Endothelial cell of umbilical vein (primary cell): ENCODE measurements around the gene SLC27A2. TPM values are rescaled to one million over a fixed set of nuclear protein-coding genes. Genes with fewer than 3 reads are reported as not detected.

Experiments
- BruUV-seq: library from RNA; stranded (reverse); fragments of 400-500 nt; replicated peaks from 2 replicates; lab custom pipeline; 2021; lab: Mats Ljungman, UMichigan
- CTCF ChIA-PET: fragments of 300-600, 350-600 bp; sonication (Branson Sonifier 250); formaldehyde crosslinking; loops from one replicate; lab custom pipeline; 2021; ENCODE audit warnings: antibody characterized with exemption, inconsistent platforms; lab: Charles Lee
- POLR2A ChIA-PET: fragments of 300-600, 350-600 bp; sonication (Branson Sonifier 250); formaldehyde crosslinking; loops from one replicate; lab custom pipeline; 2021; ENCODE audit warnings: antibody characterized with exemption, inconsistent platforms; lab: Charles Lee
- DNase-seq: peaks from one replicate; pipeline ENCODE4 v3.0.0-alpha.2; 2011; ENCODE audit warnings: low read depth, low spot score
- FAIRE-seq: peaks from 2 replicates; lab custom pipeline; 2011; peaks lifted over from hg19 to GRCh38; lab: Jason Lieb, UNC
- H2AFZ ChIP-seq: 2 replicates; pipeline ENCODE4 v1.6.0; 2012; ENCODE audit warnings: low read depth, low read length, control low read depth, inconsistent platforms
- H3K27ac ChIP-seq: 2 replicates; pipeline ENCODE4 v1.5.1; 2011; ENCODE audit warnings: low read depth, mild to moderate bottlenecking, control low read depth, low read length, moderate library complexity; ENCODE audit not compliant: insufficient read depth
- H3K27me3 ChIP-seq, 2 experiments: 2 replicates each; pipeline versions ENCODE4 v1.6.0 to v1.6.1; 2011; ENCODE audit warnings: low read length in 2 of 2, mixed read lengths in 1 of 2; ENCODE audit not compliant: control insufficient read depth in 2 of 2, insufficient read depth in 2 of 2
- H3K36me3 ChIP-seq, 2 experiments: 2 replicates in 1 of 2; 3 replicates in 1 of 2; pipeline ENCODE4 v1.5.1; 2011; ENCODE audit warnings: low read length in 2 of 2, mild to moderate bottlenecking in 1 of 2, moderate library complexity in 1 of 2; ENCODE audit not compliant: control insufficient read depth in 2 of 2, insufficient read depth in 2 of 2; ENCODE audit errors: extremely low read depth in 1 of 2
- H3K4me1 ChIP-seq: 3 replicates; pipeline ENCODE4 v1.5.1; 2011; ENCODE audit warnings: mild to moderate bottlenecking, low read length; ENCODE audit not compliant: control insufficient read depth, insufficient read depth; ENCODE audit errors: extremely low read depth
- H3K4me2 ChIP-seq: 2 replicates; pipeline ENCODE4 v1.6.1; 2011; ENCODE audit warnings: low read length, control low read depth, mixed read lengths; ENCODE audit not compliant: insufficient read depth
- H3K4me3 ChIP-seq, 3 experiments: fragments of 200-600 bp in 1 of 3; sonication (generic), shearing (Covaris generic) in 1 of 3; replicated peaks in 1 of 3; 2 replicates each; pipeline ENCODE4 v1.5.1; 2011 to 2016; ENCODE audit warnings: control low read depth in 3 of 3, low read length in 3 of 3, mild to moderate bottlenecking in 2 of 3, inconsistent platforms in 1 of 3, low read depth in 1 of 3, moderate library complexity in 1 of 3; ENCODE audit not compliant: insufficient read depth in 1 of 3
- H3K79me2 ChIP-seq: 2 replicates; pipeline ENCODE4 v1.6.0; 2012; ENCODE audit warnings: low read length, inconsistent platforms; ENCODE audit not compliant: control insufficient read depth, insufficient read depth
- H3K9ac ChIP-seq: replicated peaks from 2 replicates; pipeline ENCODE3; 2011; ENCODE audit warnings: low read length, control low read depth; ENCODE audit not compliant: insufficient read depth; ENCODE audit errors: extremely low read depth
- H3K9me1 ChIP-seq: replicated peaks from 3 replicates; pipeline ENCODE4 v1.6.0; 2011; ENCODE audit warnings: mild to moderate bottlenecking, low read length; ENCODE audit not compliant: control insufficient read depth, insufficient read depth; ENCODE audit errors: extremely low read depth
- H3K9me3 ChIP-seq: replicated peaks from 2 replicates; pipeline ENCODE4 v1.5.1; 2012; ENCODE audit warnings: low read length, inconsistent platforms; ENCODE audit not compliant: control insufficient read depth, insufficient read depth
- H4K20me1 ChIP-seq: replicated peaks from 2 replicates; pipeline ENCODE3; 2011; ENCODE audit warnings: mild to moderate bottlenecking, low read length; ENCODE audit not compliant: control insufficient read depth, insufficient read depth; ENCODE audit errors: extremely low read depth
- EZH2 ChIP-seq: IDR thresholded peaks from 2 replicates; pipeline ENCODE4 v1.6.1; 2012; ENCODE audit warnings: borderline replicate concordance, low read depth, mild to moderate bottlenecking, moderate library complexity, low read length, inconsistent platforms; ENCODE audit not compliant: severe bottlenecking
- FOS ChIP-seq: IDR thresholded peaks from 2 replicates; pipeline ENCODE4 v1.6.1; 2011; ENCODE audit warnings: mild to moderate bottlenecking, low read length, moderate library complexity, borderline replicate concordance; ENCODE audit not compliant: insufficient read depth
- GATA2 ChIP-seq: IDR thresholded peaks from 2 replicates; pipeline ENCODE4 v1.7.0; 2011; ENCODE audit warnings: low read depth, mild to moderate bottlenecking, moderate library complexity, mixed read lengths, low read length; ENCODE audit not compliant: insufficient read length, insufficient read depth
- JUN ChIP-seq: IDR thresholded peaks from 2 replicates; pipeline ENCODE4 v1.6.1; 2011; ENCODE audit warnings: borderline replicate concordance, low read depth; ENCODE audit not compliant: insufficient read length, insufficient read depth
- MYC ChIP-seq: IDR thresholded peaks from one replicate; pipeline ENCODE4 v1.6.1; 2011; ENCODE audit warnings: mild to moderate bottlenecking, low read depth, low read length
- POLR2A ChIP-seq: IDR thresholded peaks from 2 replicates; pipeline ENCODE4 v1.6.1; 2012; ENCODE audit warnings: low read depth, mild to moderate bottlenecking, control low read depth, low read length
- POLR2AphosphoS5 ChIP-seq: IDR thresholded peaks from 2 replicates; pipeline ENCODE4 v1.6.1; 2012; ENCODE audit warnings: low read depth, mild to moderate bottlenecking, control low read depth, low read length, moderate library complexity; ENCODE audit not compliant: insufficient read depth
- dilution Hi-C: fragments of 300-500 bp; cut with MboI; formaldehyde crosslinking; loops from one replicate; pipeline ENCODE4 v1.15.0; 2019; ENCODE audit warnings: low sequenced_read_pairs; ENCODE audit not compliant: extremely low pct_ligation_motif_present
- intact Hi-C: fragments of 100-400 bp; cut with micrococcal nuclease; formaldehyde crosslinking; loops from one replicate; pipeline ENCODE4 v1.10.0; 2022
- polyA plus RNA-seq, 4 experiments: library from polyadenylated mRNA; depleted of rRNA in 3 of 4; stranded (reverse) in 3 of 4; unstranded in 1 of 4; fragments of >200 nt; gene quantifications; 2 replicates each; pipeline versions ENCODE4 v1.2.1 to v1.2.3, GENCODE V29; 2011 to 2012; ENCODE audit warnings: missing spikeins in 1 of 4
- total RNA-seq: library from RNA; stranded (reverse); gene quantifications from 2 replicates; pipeline ENCODE4 v1.2.3, GENCODE V29; 2021
- TF ChIP-seq, protein P1 (sequence below): IDR thresholded peaks from 2 replicates; pipeline ENCODE4 v1.6.1; 2011; ENCODE audit not compliant: insufficient read depth, insufficient read length
- TF ChIP-seq, protein P2 (sequence below), 2 donors: IDR thresholded peaks; 1 replicate in 1 of 2; 2 replicates in 1 of 2; pipeline ENCODE4 v1.5.1; 2011; ENCODE audit warnings: low read length in 2 of 2, mild to moderate bottlenecking in 2 of 2, moderate library complexity in 2 of 2, control low read depth in 1 of 2, inconsistent platforms in 1 of 2, low read depth in 1 of 2; ENCODE audit not compliant: insufficient read depth in 1 of 2; ENCODE audit errors: extremely low read depth in 1 of 2

The SLC27A2 gene
- total and polyA plus RNA-seq, 2 donors (not counting 3 experiments of a cell fraction or from before 2014, with no cell fraction given), result not detected

DNA sequence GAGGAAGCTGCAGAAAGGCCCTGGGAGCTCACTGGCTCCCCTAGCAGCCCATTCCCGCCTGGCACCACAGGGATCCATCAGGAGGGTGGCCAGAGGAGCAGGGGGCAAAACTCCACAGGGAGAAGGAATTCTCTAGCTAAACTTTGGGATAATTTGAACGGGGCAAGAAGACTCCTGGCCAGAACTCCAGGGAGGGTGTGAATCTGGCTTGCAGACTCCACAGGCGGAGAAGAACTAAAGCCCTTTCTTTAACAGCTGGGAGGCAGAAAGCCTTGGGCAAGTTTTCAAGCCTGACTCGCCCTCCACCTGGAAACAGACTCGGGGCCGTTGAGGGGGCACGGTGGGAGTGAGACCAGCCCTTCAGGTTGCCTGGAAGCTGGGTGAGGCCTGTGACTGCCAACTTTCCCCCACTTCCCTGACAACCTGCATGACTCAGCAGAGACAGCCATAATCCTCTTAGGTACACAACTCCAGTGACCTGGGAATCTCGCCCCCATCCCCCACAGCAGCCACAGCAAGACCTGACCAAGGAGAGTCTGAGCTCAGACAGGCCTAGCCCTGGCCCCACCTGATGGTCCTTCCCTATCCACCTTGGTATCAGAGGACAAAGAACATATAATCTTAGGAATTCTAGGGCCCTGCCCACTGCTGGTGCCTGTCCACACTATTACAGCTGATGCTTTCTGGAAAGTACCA, 28.6 kb downstream of the SLC27A2 start:
- Histone ChIP-seq H3K4me2 (no peak overlapping the region), H3K9me1 (no peaks in the 10 kb centered on the region), H3K79me2 (no peaks in the 10 kb centered on the region), H3K9ac (no peak overlapping the region), H4K20me1 (no peaks in the 10 kb centered on the region), H3K27ac (no peak overlapping the region), H2AFZ (no peak overlapping the region), H3K4me1 (no peaks in the 10 kb centered on the region), H3K9me3 (no peaks in the 10 kb centered on the region), H3K36me3 (no peaks in the 10 kb centered on the region), H3K27me3 (peaks cover 0 to 2% of the 10 kb centered on the region in 2 experiments), H3K4me3 (no peak overlapping the region)
- dilution Hi-C loops, result no loop called here
- CTCF ChIA-PET, result interaction anchor here (1.0 to 1.1 kb wide), 2 partner anchors 9 to 20 kb away, joined by 3 read pairs; no protein-coding TSS in a partner anchor
- no peak for TF ChIP-seq EZH2
- TF ChIP-seq, protein P1, sequence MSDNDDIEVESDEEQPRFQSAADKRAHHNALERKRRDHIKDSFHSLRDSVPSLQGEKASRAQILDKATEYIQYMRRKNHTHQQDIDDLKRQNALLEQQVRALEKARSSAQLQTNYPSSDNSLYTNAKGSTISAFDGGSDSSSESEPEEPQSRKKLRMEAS, result no peak
- no peak for TF ChIP-seq FOS
- TF ChIP-seq POLR2AphosphoS5, result no peak
- no peak for TF ChIP-seq JUN
- TF ChIP-seq GATA2, result no peak
- TF ChIP-seq POLR2A, result no peak
- TF ChIP-seq, protein P2, sequence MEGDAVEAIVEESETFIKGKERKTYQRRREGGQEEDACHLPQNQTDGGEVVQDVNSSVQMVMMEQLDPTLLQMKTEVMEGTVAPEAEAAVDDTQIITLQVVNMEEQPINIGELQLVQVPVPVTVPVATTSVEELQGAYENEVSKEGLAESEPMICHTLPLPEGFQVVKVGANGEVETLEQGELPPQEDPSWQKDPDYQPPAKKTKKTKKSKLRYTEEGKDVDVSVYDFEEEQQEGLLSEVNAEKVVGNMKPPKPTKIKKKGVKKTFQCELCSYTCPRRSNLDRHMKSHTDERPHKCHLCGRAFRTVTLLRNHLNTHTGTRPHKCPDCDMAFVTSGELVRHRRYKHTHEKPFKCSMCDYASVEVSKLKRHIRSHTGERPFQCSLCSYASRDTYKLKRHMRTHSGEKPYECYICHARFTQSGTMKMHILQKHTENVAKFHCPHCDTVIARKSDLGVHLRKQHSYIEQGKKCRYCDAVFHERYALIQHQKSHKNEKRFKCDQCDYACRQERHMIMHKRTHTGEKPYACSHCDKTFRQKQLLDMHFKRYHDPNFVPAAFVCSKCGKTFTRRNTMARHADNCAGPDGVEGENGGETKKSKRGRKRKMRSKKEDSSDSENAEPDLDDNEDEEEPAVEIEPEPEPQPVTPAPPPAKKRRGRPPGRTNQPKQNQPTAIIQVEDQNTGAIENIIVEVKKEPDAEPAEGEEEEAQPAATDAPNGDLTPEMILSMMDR (IDR thresholded peaks at IDR 0.05; ENCODE audit: extremely low read depth in 1 of 2, insufficient read depth in 1 of 2, low read depth in 1 of 2, low read length in 2 of 2), result no peak
- TF ChIP-seq MYC, result no peak
- POLR2A ChIA-PET, result no interaction called here
- FAIRE-seq, result no peak
- no TSS peak for BruUV-seq
- DNase-seq, result no peak
- intact Hi-C loops, result no loop called here
